OCI-LY1 (cell line): ENCODE results near the gene TRIM14.

Experiments used
- H2AFZ ChIP-seq: fragments of 200-600 bp; sonication (generic), shearing (Covaris generic); 2 replicates; pipeline ENCODE4 v1.6.0; 2014; ENCODE audit warnings: antibody characterized with exemption, mild to moderate bottlenecking, low read length
- H3F3A ChIP-seq: fragments of 200-600 bp; sonication (generic), shearing (Covaris generic); 2 replicates; pipeline ENCODE4 v1.6.0; 2014; ENCODE audit warnings: mild to moderate bottlenecking, antibody characterized with exemption, low read length, moderate library complexity; ENCODE audit not compliant: insufficient read depth
- H3K27ac ChIP-seq: fragments of 200-600 bp; sonication (generic); 2 replicates; pipeline ENCODE4 v1.5.1; 2014; ENCODE audit warnings: low read length, mixed run types, mild to moderate bottlenecking, low read depth; ENCODE audit not compliant: poor library complexity, severe bottlenecking
- H3K27me3 ChIP-seq: fragments of 200-600 bp; sonication (generic); 2 replicates; pipeline ENCODE4 v1.6.0; 2014; ENCODE audit warnings: antibody characterized with exemption, mild to moderate bottlenecking, low read length, moderate library complexity; ENCODE audit not compliant: insufficient read depth
- H3K36me3 ChIP-seq: fragments of 200-600 bp; sonication (generic); 2 replicates; pipeline ENCODE4 v1.6.1; 2014; ENCODE audit warnings: mild to moderate bottlenecking, antibody characterized with exemption, low read length, moderate library complexity, mixed read lengths; ENCODE audit not compliant: insufficient read depth
- H3K4me1 ChIP-seq: fragments of 200-600 bp; sonication (generic); 2 replicates; pipeline ENCODE4 v1.5.1; 2014; ENCODE audit warnings: mild to moderate bottlenecking, low read length, moderate library complexity; ENCODE audit not compliant: insufficient read depth, severe bottlenecking
- H3K4me2 ChIP-seq: fragments of 200-600 bp; sonication (generic), shearing (Covaris generic); 2 replicates; pipeline ENCODE4 v1.6.1; 2014; ENCODE audit warnings: low read length
- H3K4me3 ChIP-seq: fragments of 200-600 bp; sonication (generic); 2 replicates; pipeline ENCODE4 v1.5.1; 2014; ENCODE audit warnings: low read length, low read depth, mild to moderate bottlenecking, mixed read lengths; ENCODE audit not compliant: poor library complexity, severe bottlenecking
- H3K79me2 ChIP-seq: fragments of 200-600 bp; shearing (Covaris generic); 2 replicates; pipeline ENCODE4 v1.6.1; 2016; ENCODE audit warnings: mixed run types, low read length, mixed read lengths; ENCODE audit not compliant: insufficient read depth
- H3K9ac ChIP-seq: fragments of 200-600 bp; sonication (generic), shearing (Covaris generic); 2 replicates; pipeline ENCODE4 v1.6.1; 2014; ENCODE audit warnings: mild to moderate bottlenecking, low read length, mixed read lengths
- H3K9me2 ChIP-seq: fragments of 200-600 bp; sonication (generic), shearing (Covaris generic); 2 replicates; pipeline ENCODE4 v1.6.1; 2014; ENCODE audit warnings: low read depth, mild to moderate bottlenecking, low read length, mixed read lengths
- H3K9me3 ChIP-seq: fragments of 200-600 bp; shearing (Covaris generic); 2 replicates; pipeline ENCODE4 v1.6.1; 2014; ENCODE audit warnings: low read length, mixed read lengths
- H4K20me1 ChIP-seq: fragments of 200-600 bp; sonication (generic), shearing (Covaris generic); 2 replicates; pipeline ENCODE4 v1.6.0; 2016; ENCODE audit warnings: mild to moderate bottlenecking, low read length; ENCODE audit not compliant: insufficient read depth
- EZH2 ChIP-seq: fragments of 200-600 bp; sonication (generic), shearing (Covaris generic); IDR thresholded peaks from 2 replicates; pipeline ENCODE4 v1.8.0; 2017; ENCODE audit warnings: borderline replicate concordance, mixed run types, mild to moderate bottlenecking, antibody characterized with exemption, low read length, moderate library complexity, mixed read lengths
- TF ChIP-seq, protein P1 (sequence below): fragments of 200-600 bp; sonication (generic), shearing (Covaris generic); IDR thresholded peaks from 2 replicates; pipeline ENCODE4 v1.5.1; 2017; ENCODE audit warnings: mild to moderate bottlenecking, antibody characterized with exemption, low read length, moderate library complexity, mixed read lengths

TRIM14 gene

DNA sequence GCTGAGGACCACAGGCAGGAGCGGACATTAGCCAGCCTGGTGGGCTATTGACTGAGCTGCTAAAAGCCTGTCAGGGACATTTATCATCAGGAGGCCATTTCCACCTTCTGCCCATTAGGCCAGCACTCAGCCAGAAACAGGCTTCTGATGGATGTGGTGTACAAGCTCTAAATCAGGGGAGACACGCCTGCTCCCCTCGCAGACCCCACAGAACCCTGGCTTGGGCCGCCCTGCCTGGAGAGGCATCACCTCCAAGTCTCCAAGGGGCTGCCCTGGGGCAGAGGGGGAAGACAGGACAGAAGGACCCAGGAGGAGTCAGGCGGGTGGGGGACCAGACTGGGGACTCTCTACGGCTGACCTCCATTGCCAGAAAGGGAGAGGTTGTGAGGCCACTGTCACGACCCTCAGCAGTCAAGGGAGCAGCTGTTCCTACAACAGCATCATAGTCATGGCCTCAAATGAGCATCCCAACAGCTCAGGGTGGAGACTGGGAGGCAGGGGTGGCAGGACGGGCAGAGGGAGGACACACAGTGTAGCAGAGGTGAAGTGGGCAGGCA lies 24.0 kb upstream of the TRIM14 start:
- Histone ChIP-seq H3K4me2 (no peak overlapping the region), H3K27me3 (no peaks in the 10 kb centered on the region; the same call in 1 of the 2 replicates), H3K4me1 (no peaks in the 10 kb centered on the region), H3K27ac (no peak overlapping the region), H3F3A (no peaks in the 10 kb centered on the region), H4K20me1 (no peaks in the 10 kb centered on the region), H3K36me3 (no peaks in the 10 kb centered on the region), H3K9me3 (no peaks in the 10 kb centered on the region), H3K9me2 (no peaks in the 10 kb centered on the region), H3K79me2 (no peaks in the 10 kb centered on the region), H3K4me3 (no peak overlapping the region), H2AFZ (no peak overlapping the region), H3K9ac (no peak overlapping the region)
- TF ChIP-seq, protein P1, sequence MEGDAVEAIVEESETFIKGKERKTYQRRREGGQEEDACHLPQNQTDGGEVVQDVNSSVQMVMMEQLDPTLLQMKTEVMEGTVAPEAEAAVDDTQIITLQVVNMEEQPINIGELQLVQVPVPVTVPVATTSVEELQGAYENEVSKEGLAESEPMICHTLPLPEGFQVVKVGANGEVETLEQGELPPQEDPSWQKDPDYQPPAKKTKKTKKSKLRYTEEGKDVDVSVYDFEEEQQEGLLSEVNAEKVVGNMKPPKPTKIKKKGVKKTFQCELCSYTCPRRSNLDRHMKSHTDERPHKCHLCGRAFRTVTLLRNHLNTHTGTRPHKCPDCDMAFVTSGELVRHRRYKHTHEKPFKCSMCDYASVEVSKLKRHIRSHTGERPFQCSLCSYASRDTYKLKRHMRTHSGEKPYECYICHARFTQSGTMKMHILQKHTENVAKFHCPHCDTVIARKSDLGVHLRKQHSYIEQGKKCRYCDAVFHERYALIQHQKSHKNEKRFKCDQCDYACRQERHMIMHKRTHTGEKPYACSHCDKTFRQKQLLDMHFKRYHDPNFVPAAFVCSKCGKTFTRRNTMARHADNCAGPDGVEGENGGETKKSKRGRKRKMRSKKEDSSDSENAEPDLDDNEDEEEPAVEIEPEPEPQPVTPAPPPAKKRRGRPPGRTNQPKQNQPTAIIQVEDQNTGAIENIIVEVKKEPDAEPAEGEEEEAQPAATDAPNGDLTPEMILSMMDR: no peak
- no peak for TF ChIP-seq EZH2

DNA sequence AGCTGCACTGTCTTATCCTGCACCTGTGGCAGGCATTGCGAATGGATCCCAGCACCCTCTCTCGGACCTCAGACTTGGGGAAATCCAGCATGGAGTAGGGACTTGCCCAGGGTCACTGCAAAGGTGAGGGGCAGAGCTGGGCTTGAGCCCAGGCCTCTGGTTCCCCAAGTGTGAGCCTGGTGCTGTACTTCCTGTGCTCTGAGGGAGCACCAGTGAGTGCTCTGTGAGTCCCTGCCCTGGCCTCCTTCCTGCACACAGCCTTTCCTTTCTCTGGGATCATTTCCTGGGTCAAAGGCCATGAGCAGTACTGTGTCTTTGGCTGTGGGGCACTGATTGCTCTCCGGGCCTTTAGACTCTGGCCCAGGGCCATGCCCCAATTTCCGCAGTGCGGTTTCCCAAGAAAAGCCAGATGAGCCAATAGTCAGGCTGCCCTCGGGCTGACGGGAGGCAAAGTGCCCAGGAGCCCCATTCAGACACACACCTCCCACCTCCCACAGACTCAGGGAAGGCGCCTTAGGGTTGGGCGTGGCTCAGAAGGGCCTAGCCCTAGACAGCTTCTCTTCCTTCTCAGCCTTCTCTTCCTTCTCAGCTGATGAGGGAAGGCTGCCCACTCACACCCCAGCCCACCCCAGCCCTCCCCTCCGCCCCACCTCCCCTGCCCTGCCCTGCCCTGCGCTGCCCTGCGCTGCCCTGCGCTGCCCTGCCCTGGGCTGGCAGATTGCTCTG lies 23.3 kb upstream of the TRIM14 start:
- H3K9me3 ChIP-seq: no peaks in the 10 kb centered on the region
- H3K9me2 ChIP-seq: no peaks in the 10 kb centered on the region
- H3K4me2 ChIP-seq: no peak overlapping the region
- no peaks in the 10 kb centered on the region for H3F3A ChIP-seq
- no peak overlapping the region for H3K9ac ChIP-seq
- H3K27me3 ChIP-seq: no peaks in the 10 kb centered on the region; the same call in 1 of the 2 replicates
- no peak overlapping the region for H2AFZ ChIP-seq
- no peaks in the 10 kb centered on the region for H3K36me3 ChIP-seq
- H3K79me2 ChIP-seq: no peaks in the 10 kb centered on the region
- H4K20me1 ChIP-seq: no peaks in the 10 kb centered on the region
- H3K27ac ChIP-seq: no peak overlapping the region
- TF ChIP-seq, protein P1: no peak
- TF ChIP-seq EZH2: no peak
- H3K4me1 ChIP-seq: no peaks in the 10 kb centered on the region
- H3K4me3 ChIP-seq: no peak overlapping the region

DNA sequence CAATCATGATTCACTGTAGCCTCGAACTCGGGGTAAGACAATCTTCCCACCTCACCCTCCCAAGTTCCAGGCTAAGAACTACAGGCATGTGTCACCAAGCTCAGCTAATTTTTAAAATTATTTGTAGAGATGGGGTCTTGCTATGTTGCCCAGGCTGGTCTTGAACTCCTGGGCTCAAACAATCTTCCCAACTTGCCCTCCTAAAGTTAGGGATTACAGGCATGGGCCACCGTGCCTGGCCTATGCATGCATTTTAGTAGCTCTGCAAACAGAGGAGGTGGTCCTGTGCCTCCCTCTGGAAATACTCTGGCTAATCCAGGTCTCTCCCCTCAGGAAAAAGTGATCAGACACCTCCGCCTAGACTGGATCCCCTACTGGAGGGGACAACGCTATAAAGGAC lies 21.5 kb upstream of the TRIM14 start:
- no peaks in the 10 kb centered on the region; the same call in 1 of the 2 replicates for H3K27me3 ChIP-seq
- no peak overlapping the region for H3K4me3 ChIP-seq
- H3K9ac ChIP-seq: no peak overlapping the region
- no peak overlapping the region for H2AFZ ChIP-seq
- H3K9me3 ChIP-seq: no peaks in the 10 kb centered on the region
- no peak for TF ChIP-seq EZH2
- TF ChIP-seq, protein P1: no peak
- H3K79me2 ChIP-seq: no peaks in the 10 kb centered on the region
- H3K4me2 ChIP-seq: no peak overlapping the region
- no peaks in the 10 kb centered on the region for H3K4me1 ChIP-seq
- H3K9me2 ChIP-seq: no peaks in the 10 kb centered on the region
- H3F3A ChIP-seq: no peaks in the 10 kb centered on the region
- H3K27ac ChIP-seq: no peak overlapping the region
- no peaks in the 10 kb centered on the region for H3K36me3 ChIP-seq
- no peaks in the 10 kb centered on the region for H4K20me1 ChIP-seq
